ENCODE results near the gene ERRFI1.
A peak's percentile ranks its signal among the peaks of the same experiment; 100 is the strongest.

ERRFI1 gene

GRCh38 chr1:8043621-8044020 is 17.5 kb upstream of the ERRFI1 start:
- DNase-seq: no peak

- no peak for DNase-seq
These were observed 16.0 kb upstream of the ERRFI1 start for GRCh38 chr1:8042134-8042533.

GRCh38 chr1:8040586-8040985 is 14.5 kb upstream of the ERRFI1 start:
- no peak for DNase-seq

- DNase-seq: no peak
These were observed 13.0 kb upstream of the ERRFI1 start for GRCh38 chr1:8039071-8039470.

- no peak for DNase-seq
These were observed 9.2 kb upstream of the ERRFI1 start for GRCh38 chr1:8035289-8035688.

- no peak for DNase-seq
These were observed 7.2 kb upstream of the ERRFI1 start for GRCh38 chr1:8033322-8033721.

GRCh38 chr1:8032366-8032910 is 6.3 kb upstream of the ERRFI1 start:
- DNase-seq: no peak

- no peak for DNase-seq
These were observed 5.2 kb upstream of the ERRFI1 start for GRCh38 chr1:8031176-8031785.

GRCh38 chr1:8028571-8028910 is 2.4 kb upstream of the ERRFI1 start:
- no peak for DNase-seq

GRCh38 chr1:8027748-8028570 is 1.9 kb upstream of the ERRFI1 start:
- DNase-seq: no peak

- DNase-seq: no peak
These were observed 1.1 kb upstream of the ERRFI1 start for GRCh38 chr1:8026976-8027747.

GRCh38 chr1:8025671-8026144 is 401 bp downstream of the ERRFI1 start:
- peak; percentile 28 for DNase-seq

- no peak for DNase-seq
These were observed 943 bp downstream of the ERRFI1 start for GRCh38 chr1:8025061-8025670.

- DNase-seq: no peak
These were observed 1.8 kb downstream of the ERRFI1 start for GRCh38 chr1:8024329-8024728.

- no peak for DNase-seq
These were observed 2.2 kb downstream of the ERRFI1 start for GRCh38 chr1:8023995-8024313.

- DNase-seq: no peak
These were observed 2.7 kb downstream of the ERRFI1 start for GRCh38 chr1:8023287-8023994.

- DNase-seq: no peak
These were observed 3.5 kb downstream of the ERRFI1 start for GRCh38 chr1:8022395-8023286.

GRCh38 chr1:8021676-8022266 is 4.3 kb downstream of the ERRFI1 start:
- no peak for DNase-seq

- no peak for DNase-seq
These were observed 6.1 kb downstream of the ERRFI1 start for GRCh38 chr1:8020032-8020431.

- no peak for DNase-seq
These were observed 6.9 kb downstream of the ERRFI1 start for GRCh38 chr1:8019229-8019620.

All from femur (tissue), 1 donor.